Heart left ventricle (tissue), 13 donors: ENCODE results near the gene PI4KB.
"Not testable (repeated sequence)": the region's sequence is repeated elsewhere in the genome, so short reads cannot be mapped to it uniquely, and the experiment has no call there.

ENCODE experiments used
- CTCF ChIP-seq, 12 donors: fragments of 200-600 bp; sonication (generic) in 4 of 12; IDR thresholded peaks; one replicate each; pipeline versions ENCODE4 v1.5.0 to v1.8.0; 2018 to 2022; ENCODE audit warnings: antibody characterized with exemption in 12 of 12, mild to moderate bottlenecking in 5 of 12
- POLR2A ChIP-seq, 2 donors: fragments of 450-650 bp; IDR thresholded peaks; one replicate each; pipeline ENCODE4 v1.6.1; 2017; ENCODE audit warnings: antibody characterized with exemption in 2 of 2, mild to moderate bottlenecking in 2 of 2, moderate library complexity in 2 of 2
- donor health status: ischemic (EF 13 %, LVEDD 7.1; RV severe dilation, severe dysfunction).
- donor health status: DM: no; HTN: yes; CAD: no.
- donor health status: DM: no; HTN: no; CAD: no.
- donor health status: ischemic (EF 25% LVEDD 6.9; RV normal size, moderate dysfunction).
- donor health status: ischemic (EF 25% LVEDD 5.7; RV mildly dilated, moderate dysfunction).
- donor health status: ischemic (EF 35%, LVEDD 5.7; RV mildly dilated, moderate dysfunction).
- donor health status: nonischemic (EF 11% LVEDD 7.7; RV severe dilation, severe dysfunction).
- donor health status: DM: yes; HTN: yes; CAD: no.
- donor health status: PGD.
- donor health status: ischemic (EF 29% LVEDD 5.4; RV normal size, mild dysfunction).
- donor health status: nonischemic (EF 23%, LVEDD 6.1; RV moderate dilation, normal function).

- not testable (repeated sequence) for TF ChIP-seq CTCF, POLR2A (IDR thresholded peaks at IDR 0.05)
Measured at GRCh38 chr1:151350323-151350722, 23.1 kb upstream of the PI4KB start.
